ENCODE results near the gene CCDC60. TPM values are rescaled to one million over a fixed set of nuclear protein-coding genes. Genes with fewer than 3 reads are reported as not detected.

Gene CCDC60
- total RNA-seq, 1 donor from 2014 or later, result not detected

DNA sequence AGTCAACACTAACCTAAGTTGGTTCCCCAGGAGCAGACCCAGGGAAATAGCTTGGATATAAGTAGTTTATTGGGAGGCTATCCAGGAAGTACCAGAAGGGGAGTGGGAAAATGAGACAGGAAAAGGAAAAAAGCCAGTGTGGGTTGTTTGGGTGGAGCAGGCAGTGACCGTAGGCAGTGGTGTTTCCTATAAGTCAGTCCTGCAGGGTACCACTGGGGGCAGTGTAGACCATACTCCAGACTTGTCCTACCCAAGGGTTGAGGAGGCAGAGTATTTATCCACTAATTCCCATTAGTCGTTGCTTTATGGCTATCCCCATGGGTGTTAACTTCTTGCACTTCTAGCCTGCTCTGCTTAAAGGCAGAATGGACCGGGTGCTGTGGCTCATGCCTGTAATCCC, 6.4 kb upstream of the CCDC60 start:
- intact Hi-C loops (cut with DNase I), result loop anchor here (5.0 kb wide), 2 partner anchors 81 to 146 kb away; no protein-coding TSS in a partner anchor
- H3K27me3 ChIP-seq, result no peaks in the 10 kb centered on the region
- TF ChIP-seq, protein P1, sequence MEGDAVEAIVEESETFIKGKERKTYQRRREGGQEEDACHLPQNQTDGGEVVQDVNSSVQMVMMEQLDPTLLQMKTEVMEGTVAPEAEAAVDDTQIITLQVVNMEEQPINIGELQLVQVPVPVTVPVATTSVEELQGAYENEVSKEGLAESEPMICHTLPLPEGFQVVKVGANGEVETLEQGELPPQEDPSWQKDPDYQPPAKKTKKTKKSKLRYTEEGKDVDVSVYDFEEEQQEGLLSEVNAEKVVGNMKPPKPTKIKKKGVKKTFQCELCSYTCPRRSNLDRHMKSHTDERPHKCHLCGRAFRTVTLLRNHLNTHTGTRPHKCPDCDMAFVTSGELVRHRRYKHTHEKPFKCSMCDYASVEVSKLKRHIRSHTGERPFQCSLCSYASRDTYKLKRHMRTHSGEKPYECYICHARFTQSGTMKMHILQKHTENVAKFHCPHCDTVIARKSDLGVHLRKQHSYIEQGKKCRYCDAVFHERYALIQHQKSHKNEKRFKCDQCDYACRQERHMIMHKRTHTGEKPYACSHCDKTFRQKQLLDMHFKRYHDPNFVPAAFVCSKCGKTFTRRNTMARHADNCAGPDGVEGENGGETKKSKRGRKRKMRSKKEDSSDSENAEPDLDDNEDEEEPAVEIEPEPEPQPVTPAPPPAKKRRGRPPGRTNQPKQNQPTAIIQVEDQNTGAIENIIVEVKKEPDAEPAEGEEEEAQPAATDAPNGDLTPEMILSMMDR (IDR thresholded peaks at IDR 0.05), result peak; percentile 8 to 40 (median 34)
- H3K4me3 ChIP-seq, result no peak overlapping the region
- peaks cover 0 to 16% of the 10 kb centered on the region in 2 donors for H3K4me1 ChIP-seq
- no peaks in the 10 kb centered on the region for H3K36me3 ChIP-seq
- H3K27ac ChIP-seq, result peak overlapping the region in 1 of 2 donors; percentile 42
- DNase-seq (ENCODE audit: low spot score in 2 of 2), result no peak
- no peaks in the 10 kb centered on the region for H3K9me3 ChIP-seq

DNA sequence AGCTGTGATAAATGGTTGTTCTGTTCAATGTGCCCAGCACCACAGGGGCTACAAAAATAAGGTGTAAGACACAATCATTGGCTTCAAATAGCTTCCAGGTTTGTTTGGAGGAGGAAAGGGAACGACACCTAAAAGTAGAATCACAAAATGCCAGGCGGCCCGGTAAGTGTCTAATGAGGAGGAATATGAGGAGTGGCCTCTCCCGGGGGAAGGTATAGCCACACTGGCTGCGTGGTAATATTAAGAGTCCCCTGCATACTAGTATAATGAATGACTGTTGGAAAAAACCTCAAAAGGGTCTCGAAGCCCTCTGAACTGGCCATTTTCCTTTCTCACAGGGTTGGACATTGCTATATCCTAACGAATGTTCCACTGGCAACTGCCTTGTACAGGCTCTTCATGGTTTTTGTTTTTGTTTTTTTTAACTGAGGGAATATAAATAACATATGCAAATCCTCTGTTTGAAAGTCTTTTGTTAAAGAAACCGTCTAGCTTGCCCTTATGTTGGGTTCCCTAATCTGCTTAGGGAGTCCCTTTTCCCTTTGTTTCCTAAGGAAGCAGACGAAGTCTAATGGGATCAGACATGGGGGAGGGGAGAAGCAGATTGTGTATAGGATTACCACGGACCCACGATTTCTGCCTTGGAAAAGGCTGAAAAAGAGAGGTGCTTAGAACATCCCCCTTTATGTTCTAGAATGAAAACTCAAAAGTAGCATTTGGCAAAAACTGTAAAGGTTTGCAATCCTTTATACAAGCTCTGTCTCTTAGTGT, 4.2 kb downstream of the CCDC60 start:
- no peak overlapping the region for H3K27ac ChIP-seq
- intact Hi-C loops (cut with DNase I), result no loop called here

DNA sequence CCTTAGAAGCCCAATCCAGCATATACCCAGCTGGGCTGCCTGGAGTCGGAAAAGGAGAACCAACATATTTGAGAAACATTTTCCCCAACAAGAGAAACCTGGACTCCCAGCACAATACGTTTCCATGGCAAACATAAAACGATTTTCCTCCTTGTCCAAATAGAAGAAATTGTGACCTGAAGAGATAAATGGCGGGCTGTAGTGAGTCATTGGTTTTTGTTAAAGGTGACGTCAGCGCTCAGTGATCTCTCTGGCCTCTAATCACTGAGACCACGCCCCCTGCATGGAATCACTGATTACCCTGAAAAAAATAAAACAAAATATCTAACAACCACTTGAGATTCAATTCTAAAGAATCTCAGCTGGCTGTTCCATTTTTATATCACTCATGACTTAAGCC, 6.0 kb downstream of the CCDC60 start:
- TF ChIP-seq, protein P1 (IDR thresholded peaks at IDR 0.05), result no peak
- no peaks in the 10 kb centered on the region for H3K27me3 ChIP-seq
- H3K4me3 ChIP-seq, result no peak overlapping the region
- no peak overlapping the region for H3K27ac ChIP-seq
- intact Hi-C loops (cut with DNase I), result no loop called here
- no peaks in the 10 kb centered on the region for H3K4me1 ChIP-seq
- no peaks in the 10 kb centered on the region for H3K36me3 ChIP-seq
- H3K9me3 ChIP-seq, result no peaks in the 10 kb centered on the region
- DNase-seq (ENCODE audit: low spot score in 2 of 2), result no peak

More for the DNA sequence above, 4.2 kb downstream of the CCDC60 start:
- TF ChIP-seq, protein P1 (IDR thresholded peaks at IDR 0.05), result no peak
- Histone ChIP-seq H3K4me3 (no peak overlapping the region), H3K4me1 (no peaks in the 10 kb centered on the region), H3K27me3 (no peaks in the 10 kb centered on the region), H3K9me3 (no peaks in the 10 kb centered on the region), H3K36me3 (no peaks in the 10 kb centered on the region)
- DNase-seq (ENCODE audit: low spot score in 2 of 2), result no peak

DNA sequence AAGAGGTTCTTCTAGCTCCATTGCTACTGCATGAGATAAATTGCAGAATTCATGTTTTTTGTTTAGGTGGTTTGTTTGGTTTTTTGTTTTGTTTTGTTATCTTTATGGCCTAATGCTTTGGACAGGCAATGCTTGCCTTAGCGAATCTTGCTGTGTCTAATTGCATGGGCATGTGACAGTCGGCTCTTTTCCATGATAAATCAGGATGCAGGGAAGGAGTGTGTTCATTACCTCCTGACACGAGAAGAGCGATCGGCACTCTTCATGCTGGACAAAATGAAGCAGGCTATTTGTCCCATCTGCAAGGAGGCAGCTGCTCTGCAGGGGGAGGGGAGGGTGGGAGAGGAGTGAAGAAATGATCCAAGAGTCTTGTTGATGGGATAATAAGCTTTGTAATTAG, 6.5 kb downstream of the CCDC60 start:
- TF ChIP-seq, protein P1 (IDR thresholded peaks at IDR 0.05), result no peak
- intact Hi-C loops (cut with DNase I), result no loop called here
- Histone ChIP-seq H3K27ac (no peak overlapping the region), H3K4me3 (no peak overlapping the region), H3K4me1 (no peaks in the 10 kb centered on the region), H3K27me3 (no peaks in the 10 kb centered on the region), H3K9me3 (no peaks in the 10 kb centered on the region), H3K36me3 (no peaks in the 10 kb centered on the region)
- DNase-seq (ENCODE audit: low spot score in 2 of 2), result no peak

DNA sequence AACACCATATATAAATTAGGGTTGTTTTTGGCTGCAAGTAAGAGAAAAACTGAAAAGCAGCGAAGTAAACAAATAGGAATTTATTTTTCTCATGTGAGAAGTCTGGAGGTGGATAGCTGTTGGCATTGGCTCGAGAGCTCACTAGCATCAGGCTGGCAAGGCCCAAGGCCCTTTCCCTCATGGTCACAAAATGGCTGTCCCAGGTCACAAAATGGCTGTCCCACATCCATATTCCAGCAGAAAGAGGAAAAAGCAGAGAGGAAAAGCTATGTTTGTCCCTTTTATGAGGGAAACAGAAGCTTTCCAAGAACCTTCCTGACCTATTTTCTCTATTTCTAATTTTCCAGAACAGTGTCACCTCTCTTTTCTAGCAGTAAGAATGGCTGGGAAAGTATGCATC, 7.5 kb downstream of the CCDC60 start:
- H3K27me3 ChIP-seq, result no peaks in the 10 kb centered on the region
- TF ChIP-seq, protein P1 (IDR thresholded peaks at IDR 0.05), result no peak
- no peak overlapping the region for H3K27ac ChIP-seq
- H3K4me3 ChIP-seq, result no peak overlapping the region
- intact Hi-C loops (cut with DNase I), result no loop called here
- no peaks in the 10 kb centered on the region for H3K36me3 ChIP-seq
- H3K9me3 ChIP-seq, result no peaks in the 10 kb centered on the region
- H3K4me1 ChIP-seq, result no peaks in the 10 kb centered on the region
- DNase-seq (ENCODE audit: low spot score in 2 of 2), result no peak

Data from ascending aorta (tissue), 2 donors.